ENCODE data around the gene GOLGA7B. TPM values are rescaled to one million over a fixed set of nuclear protein-coding genes. Genes with fewer than 3 reads are reported as not detected.

Gene GOLGA7B
- total RNA-seq, 1 experiment from 2014 or later = 1.5 TPM

- DNase-seq (ENCODE audit: low read depth, low spot score) = no peak
- H3K36me3 ChIP-seq (ENCODE audit: control insufficient read depth, insufficient read depth, low read length) = no peaks in the 10 kb centered on the region
- TF ChIP-seq REST (IDR thresholded peaks at IDR 0.05; ENCODE audit: insufficient read depth in 1 of 2, low read depth in 2 of 2, low read length in 1 of 2) (no peak), POLR2AphosphoS5 (IDR thresholded peaks at IDR 0.05; ENCODE audit: low read depth, low read length) (no peak), CTCF (IDR thresholded peaks at IDR 0.05) (no peak), SIN3A (IDR thresholded peaks at IDR 0.05; ENCODE audit: borderline replicate concordance, insufficient read depth, low read depth, low read length) (no peak), TCF7L2 (IDR thresholded peaks at IDR 0.05; ENCODE audit: low read depth, low read length) (no peak)
- peaks cover 3% of the 10 kb centered on the region; the same call in 1 of the 2 replicates for H3K4me1 ChIP-seq (ENCODE audit: control insufficient read depth, insufficient read depth, low read length)
- no peak overlapping the region for H3K4me3 ChIP-seq (ENCODE audit: low read depth in 2 of 2, low read length in 2 of 2)
- ChIA-PET POLR2A (no interaction called here), CTCF (interaction anchor here (0.6 to 2.8 kb wide), 2 partner anchors 122 to 124 kb away, joined by 6 to 12 read pairs; no protein-coding TSS in a partner anchor)
- H3K27ac ChIP-seq (ENCODE audit: low read length) = no peak overlapping the region
- peaks cover 17% of the 10 kb centered on the region for H3K27me3 ChIP-seq (ENCODE audit: control insufficient read depth, insufficient read depth, low read length)
- no peaks in the 10 kb centered on the region for H3K9me3 ChIP-seq (ENCODE audit: control insufficient read depth, insufficient read depth, low read depth, low read length)
- in situ Hi-C loops (cut with HindIII; ENCODE audit: low pct_unique_long_range_greater_than_20kb, low sequenced_read_pairs) = no loop called here
- no peak for ATAC-seq
- no TSS peak for BruUV-seq (replicated peaks)
- intact Hi-C loops (cut with micrococcal nuclease; ENCODE audit: unreplicated experiment) = loop anchor here (10.0 kb wide), 1 partner anchor 388 kb away; no protein-coding TSS in a partner anchor
Observed at GRCh38 chr10:97916586-97916985, 66.9 kb downstream of the GOLGA7B start.

- DNase-seq (ENCODE audit: low read depth, low spot score) (no peak), ATAC-seq (no peak)
- BruUV-seq (replicated peaks) = no TSS peak
- in situ Hi-C loops (cut with HindIII; ENCODE audit: low pct_unique_long_range_greater_than_20kb, low sequenced_read_pairs) (no loop called here), intact Hi-C loops (cut with micrococcal nuclease; ENCODE audit: unreplicated experiment) (loop anchor here (10.0 kb wide), 1 partner anchor 386 kb away; no protein-coding TSS in a partner anchor)
- H3K27me3 ChIP-seq (ENCODE audit: control insufficient read depth, insufficient read depth, low read length) = peaks cover 17% of the 10 kb centered on the region
- H3K4me1 ChIP-seq (ENCODE audit: control insufficient read depth, insufficient read depth, low read length) = peaks cover 3% of the 10 kb centered on the region; the same call in 1 of the 2 replicates
- ChIA-PET POLR2A (no interaction called here), CTCF (interaction anchor here (0.9 to 2.8 kb wide), 2 partner anchors 122 to 123 kb away, joined by 3 to 12 read pairs; no protein-coding TSS in a partner anchor)
- H3K4me3 ChIP-seq (ENCODE audit: low read depth in 2 of 2, low read length in 2 of 2) = no peak overlapping the region
- H3K36me3 ChIP-seq (ENCODE audit: control insufficient read depth, insufficient read depth, low read length) = no peaks in the 10 kb centered on the region
- no peak overlapping the region for H3K27ac ChIP-seq (ENCODE audit: low read length)
- TF ChIP-seq POLR2AphosphoS5 (IDR thresholded peaks at IDR 0.05; ENCODE audit: low read depth, low read length) (no peak), REST (IDR thresholded peaks at IDR 0.05; ENCODE audit: insufficient read depth in 1 of 2, low read depth in 2 of 2, low read length in 1 of 2) (no peak), TCF7L2 (IDR thresholded peaks at IDR 0.05; ENCODE audit: low read depth, low read length) (no peak), CTCF (IDR thresholded peaks at IDR 0.05) (no peak), SIN3A (IDR thresholded peaks at IDR 0.05; ENCODE audit: borderline replicate concordance, insufficient read depth, low read depth, low read length) (no peak)
- H3K9me3 ChIP-seq (ENCODE audit: control insufficient read depth, insufficient read depth, low read depth, low read length) = no peaks in the 10 kb centered on the region
Observed at GRCh38 chr10:97919012-97919411, 69.4 kb downstream of the GOLGA7B start.
